GM21360 (cell line): Measurements from ENCODE around the gene C3orf38.
"Not testable (repeated sequence)": the region's sequence is repeated elsewhere in the genome, so short reads cannot be mapped to it uniquely, and the experiment has no call there.

Experiments
- ATAC-seq: cut with Tn5 transposase; IDR thresholded peaks from one replicate; pipeline ENCODE4 v1.9.1; 2021; ENCODE audit warnings: mild to moderate bottlenecking, moderate library complexity; ENCODE audit not compliant: unreplicated experiment

The C3orf38 gene

DNA sequence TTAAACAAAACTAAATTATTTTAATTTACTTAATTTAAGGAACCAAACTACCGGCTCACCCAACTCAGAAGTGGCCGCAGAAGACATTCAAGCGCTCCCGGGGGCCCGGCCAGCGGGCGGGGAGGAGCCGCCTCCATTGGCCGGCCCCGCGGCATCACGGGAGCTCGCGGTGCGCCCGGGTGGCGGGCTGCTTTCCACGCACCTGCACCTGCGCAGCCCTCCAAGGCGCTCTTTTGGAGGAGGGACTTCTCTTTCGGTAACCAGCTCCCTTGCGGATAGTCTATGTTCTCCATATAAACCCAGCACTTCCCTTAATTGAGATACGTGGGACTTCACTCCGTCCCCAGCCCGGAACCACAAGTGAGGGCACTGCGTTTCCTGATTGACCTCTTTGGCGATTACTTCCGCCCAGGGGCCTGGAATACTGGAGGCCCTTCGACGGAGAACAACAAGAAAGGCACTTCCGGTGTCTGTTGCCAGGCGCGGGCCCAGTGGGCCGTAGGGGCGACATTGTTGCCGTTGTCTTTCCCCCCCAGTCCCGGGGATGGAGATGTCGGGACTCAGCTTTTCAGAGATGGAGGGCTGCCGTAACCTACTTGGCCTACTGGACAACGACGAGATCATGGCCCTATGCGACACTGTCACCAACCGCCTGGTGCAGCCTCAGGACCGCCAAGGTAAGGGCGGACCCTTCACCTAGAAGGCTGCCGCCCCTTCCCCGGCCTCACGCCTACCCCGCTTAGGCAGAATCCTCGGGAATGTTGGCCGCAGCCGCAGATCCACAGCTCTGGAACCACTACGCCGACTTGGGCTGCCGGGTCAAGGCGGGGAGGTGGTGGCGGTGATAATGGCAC is at the start of gene C3orf38:
TSS of gene C3orf38 (plus strand) at position 451 of the 854 bp plus-strand sequence. CDS start at position 545, 94 bp downstream.
- ATAC-seq, result peak; percentile 69

DNA sequence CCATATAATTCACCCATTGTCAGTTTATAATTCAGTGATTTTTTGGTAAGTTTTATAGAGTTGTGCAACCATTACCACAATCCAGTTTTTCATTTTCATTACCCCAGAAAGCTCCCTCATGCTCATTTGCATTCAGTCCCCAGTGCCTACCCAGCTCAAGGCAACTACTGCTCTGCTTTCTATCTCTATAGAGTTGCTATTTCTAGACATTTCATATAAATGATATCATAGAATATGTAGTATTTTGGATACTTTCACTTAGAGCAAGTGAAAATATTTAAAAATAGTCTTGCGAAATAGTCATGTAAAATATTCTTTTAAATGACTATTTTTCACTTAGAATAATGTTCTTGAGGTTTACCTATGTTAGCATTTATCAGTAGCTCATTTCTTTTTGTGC is 48.6 kb upstream of the C3orf38 start:
- peak; percentile 80 for ATAC-seq

DNA sequence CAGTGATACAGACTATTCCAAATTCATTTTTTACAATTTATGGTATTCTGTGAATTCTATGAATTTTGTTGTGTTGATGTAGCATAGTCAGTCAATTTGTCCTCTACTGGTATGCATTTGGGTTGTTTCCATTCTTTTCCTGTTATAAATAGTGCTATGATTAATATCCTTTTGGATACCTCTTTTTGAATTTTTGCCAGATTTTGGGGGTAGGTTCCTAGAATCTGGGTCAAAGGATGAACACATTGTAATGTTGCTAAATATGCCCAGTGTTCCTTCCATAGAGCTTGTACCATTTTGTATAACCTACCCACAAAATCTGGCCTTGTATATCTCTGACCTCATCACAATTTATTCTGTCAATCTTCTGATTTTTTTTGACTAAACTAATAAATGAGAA is 44.4 kb upstream of the C3orf38 start:
- no peak for ATAC-seq

DNA sequence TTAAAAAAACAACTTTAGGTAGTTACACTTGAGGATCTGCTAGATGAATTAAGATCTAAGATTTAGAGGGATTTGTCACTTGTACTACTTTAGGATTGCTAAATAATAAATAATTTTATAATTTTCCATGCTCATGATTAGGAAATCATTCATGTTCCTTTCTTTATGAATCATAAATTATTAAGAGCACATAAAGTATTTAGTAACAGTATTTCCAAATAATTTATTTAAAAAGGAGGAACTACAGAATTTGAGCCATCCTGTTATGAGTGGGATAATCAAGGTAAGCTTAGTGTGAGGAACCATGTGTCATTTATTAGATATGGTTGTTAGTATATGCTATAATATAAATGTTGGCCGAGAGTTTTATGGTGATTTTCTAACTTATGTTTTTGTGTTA is 37.5 kb upstream of the C3orf38 start:
- ATAC-seq, result no peak

DNA sequence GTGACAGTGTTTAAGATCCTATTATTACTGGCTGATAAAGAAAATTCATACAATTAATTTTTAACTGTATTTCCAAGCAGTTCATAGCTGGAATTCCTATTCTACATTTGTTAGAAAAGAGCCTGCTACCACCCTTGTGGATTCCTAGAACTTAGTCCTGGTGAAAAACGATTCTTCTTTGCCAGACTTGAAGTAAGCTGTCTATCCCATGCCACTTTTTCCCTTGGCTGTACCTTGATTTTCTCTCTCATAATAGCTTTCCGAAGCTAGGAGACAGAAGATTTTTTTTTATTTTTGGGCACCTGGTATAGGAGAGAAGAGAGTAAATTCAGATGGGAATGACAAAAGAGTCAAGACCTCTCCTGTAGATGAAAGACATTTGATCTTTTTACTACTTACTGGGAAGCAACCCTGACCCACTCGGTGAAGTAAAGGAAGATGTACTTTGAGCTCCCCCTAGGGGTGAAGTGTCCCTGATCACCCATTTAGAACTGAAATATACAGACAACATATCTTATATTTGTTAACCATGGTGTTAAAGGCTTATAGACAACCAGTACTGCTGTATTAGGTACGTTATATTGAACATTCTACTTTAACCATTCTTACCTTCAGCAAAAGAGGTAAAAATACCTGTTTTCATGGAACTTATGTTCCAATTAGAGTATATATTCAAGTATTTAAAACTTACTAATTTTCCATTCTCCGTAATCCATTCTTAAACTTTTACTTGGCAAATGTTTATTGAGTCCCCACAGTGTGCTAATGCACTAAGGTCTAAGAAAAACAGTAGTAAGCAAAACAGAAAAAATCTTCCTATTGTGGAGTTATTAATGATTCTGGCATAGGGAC is 36.2 kb upstream of the C3orf38 start:
- peak; percentile 86 for ATAC-seq

DNA sequence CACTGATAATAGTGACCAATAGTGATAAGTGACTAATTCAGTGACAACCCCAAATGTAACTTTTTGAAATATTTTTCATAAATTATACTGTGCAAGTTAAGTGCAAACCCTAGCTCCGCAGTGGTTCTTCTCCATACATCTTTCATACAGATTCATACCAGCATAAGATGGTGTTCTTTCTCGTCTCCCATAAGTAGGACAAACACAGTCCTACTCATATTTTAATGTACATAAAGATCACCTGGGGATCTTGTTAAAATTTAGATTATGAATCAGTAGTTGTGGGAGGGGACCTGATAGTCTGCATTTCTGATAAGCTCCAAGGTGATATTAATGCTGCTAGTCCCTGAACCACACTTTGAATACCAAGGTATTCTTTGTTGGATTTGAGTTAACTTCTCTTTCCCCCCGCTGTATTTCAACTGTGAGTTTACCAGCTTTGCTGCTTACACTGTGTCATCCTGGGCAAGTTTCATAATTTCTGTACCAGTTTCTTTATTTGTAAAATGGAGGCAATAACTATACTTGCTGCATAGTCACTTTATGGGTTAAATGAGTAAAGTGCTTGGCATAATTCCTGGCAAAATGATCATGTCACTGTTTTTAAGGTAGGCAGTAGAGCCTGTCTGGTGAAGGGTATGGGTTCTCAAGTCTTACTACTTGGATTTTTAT is 34.7 kb upstream of the C3orf38 start:
- no peak for ATAC-seq

DNA sequence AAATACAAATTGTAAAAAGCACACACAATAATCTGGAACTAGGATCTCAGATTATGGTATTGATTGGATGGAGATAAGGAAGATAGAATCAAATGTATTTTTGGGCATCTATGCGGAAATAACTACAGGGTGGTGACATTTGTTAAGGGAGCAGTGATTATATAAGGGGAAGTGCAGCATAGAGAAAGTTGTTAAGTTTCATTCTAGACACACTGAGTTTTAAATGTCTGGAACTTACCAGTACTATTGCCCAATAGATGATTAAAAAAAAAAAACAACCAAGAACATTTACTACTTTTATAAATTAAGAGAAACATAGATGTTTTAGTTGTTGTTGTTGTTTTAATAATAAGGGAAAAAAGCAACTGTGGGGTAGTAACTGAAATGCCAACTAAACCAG is 32.1 kb upstream of the C3orf38 start:
- ATAC-seq, result no peak

DNA sequence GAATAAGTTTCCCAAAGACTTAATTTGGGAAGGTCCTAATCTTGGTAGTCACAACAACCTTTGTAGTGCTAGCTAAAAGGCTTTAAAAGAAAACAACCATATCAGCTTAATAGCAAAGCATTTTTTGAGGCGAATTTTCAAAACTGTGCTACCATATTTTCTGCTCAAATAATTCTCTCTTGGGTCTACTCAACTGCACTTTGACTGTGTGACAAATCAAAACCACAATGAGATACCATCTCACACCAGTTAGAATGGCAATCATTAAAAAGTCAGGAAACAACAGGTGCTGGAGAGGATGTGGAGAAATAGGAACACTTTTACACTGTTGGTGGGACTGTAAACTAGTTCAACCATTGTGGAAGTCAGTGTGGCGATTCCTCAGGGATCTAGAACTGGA is 31.2 kb upstream of the C3orf38 start:
- ATAC-seq, result not testable (repeated sequence)

DNA sequence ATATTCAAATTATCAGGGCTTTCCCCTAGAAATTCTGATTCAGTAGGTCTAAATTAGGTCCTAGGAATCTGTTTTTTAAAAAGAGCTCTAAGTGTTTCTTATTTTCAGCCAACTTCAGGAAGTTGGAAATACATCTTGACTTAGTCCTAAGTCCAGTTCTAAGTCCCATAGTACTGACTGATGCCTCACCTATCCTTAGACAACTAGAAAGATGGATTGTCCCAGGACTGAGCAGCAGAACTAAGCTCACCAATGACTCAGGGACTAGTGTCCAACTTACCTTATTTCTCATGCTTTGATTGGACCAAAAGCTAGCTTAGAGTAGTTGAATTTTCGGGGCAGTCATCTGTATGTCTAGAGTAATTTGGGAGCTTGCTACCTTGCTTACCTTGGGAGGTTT is 26.2 kb upstream of the C3orf38 start:
- ATAC-seq, result no peak

DNA sequence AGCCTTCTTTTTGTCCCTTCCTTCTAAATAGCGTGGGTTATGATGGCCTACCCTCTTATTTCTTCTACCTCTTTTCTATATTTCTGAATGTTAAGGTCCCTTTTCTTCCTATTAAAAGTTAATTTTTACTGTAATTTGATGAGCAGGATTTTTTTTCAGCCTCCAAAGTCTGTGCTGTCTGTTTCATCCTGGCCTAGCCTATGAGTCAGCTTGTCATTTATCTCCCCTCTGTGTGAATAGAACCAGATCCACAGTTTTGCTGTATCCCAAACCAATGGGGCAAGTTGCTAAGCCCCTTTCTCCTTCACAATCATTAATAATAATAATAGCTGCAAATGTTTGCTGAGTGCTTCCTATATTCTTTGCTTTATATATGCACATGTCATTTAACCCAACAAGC is 18.1 kb upstream of the C3orf38 start:
- no peak for ATAC-seq

DNA sequence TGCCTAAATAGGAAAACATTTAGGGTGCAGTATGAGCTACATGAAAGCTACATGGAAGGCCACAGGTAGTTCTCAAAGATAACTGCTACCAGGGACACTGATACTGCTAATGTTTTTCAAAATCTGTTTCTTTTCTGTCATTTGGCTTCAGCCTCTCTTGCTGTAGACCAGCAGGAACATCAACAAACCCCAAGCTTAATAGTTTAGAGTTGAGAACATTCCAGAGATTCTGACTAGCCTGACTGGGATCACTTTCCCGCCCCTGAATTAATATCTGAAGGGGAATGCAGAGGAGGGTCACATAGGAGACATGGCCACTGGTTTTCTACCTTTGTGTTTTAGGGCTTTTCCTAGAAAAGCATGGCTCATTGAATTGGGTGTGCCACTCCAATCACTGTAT is 16.9 kb upstream of the C3orf38 start:
- ATAC-seq, result no peak

DNA sequence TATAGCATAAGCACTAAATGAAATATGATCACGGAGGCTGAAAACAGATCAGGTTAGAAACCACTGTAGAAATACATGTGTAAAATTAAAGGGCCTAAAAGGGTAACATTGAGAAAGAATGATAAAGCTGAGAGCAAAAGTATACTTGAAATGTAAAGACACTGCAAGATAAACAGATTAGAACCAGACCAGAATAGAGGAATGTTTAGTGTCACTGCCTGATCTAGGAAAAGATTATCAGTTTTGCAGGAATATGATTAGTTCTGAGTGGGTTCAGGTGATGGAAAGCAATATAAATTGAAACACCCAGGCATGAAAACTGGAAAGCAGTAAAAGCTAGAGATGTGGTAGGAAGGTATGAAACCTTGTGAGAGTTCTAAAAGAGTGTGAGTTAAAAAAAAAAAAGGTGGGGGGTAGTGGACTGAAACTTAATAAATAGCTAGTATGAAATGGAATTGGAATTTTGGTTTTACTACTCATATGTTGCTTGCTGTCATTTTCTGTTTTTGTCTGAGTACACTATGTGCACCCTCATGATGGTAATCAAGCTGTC is 16.0 kb upstream of the C3orf38 start:
- peak; percentile 53 for ATAC-seq

DNA sequence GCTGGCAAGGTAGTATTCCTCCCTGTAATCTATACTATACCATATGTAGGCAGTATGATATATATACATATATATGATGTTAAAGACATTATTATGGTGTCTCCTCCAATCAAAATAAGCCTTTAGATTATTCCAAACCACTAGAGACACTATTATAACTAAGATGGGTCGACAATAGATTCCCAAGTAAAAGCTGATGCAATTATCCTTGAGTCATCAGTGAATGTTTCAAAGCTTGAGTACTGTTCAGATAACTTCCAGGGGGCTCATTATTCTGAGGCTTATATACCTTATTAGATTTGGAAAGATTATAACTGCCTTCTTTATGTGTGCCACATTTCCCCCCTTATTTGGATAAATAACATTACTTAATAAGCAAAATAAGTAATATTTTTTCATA is 11.9 kb upstream of the C3orf38 start:
- ATAC-seq, result no peak

DNA sequence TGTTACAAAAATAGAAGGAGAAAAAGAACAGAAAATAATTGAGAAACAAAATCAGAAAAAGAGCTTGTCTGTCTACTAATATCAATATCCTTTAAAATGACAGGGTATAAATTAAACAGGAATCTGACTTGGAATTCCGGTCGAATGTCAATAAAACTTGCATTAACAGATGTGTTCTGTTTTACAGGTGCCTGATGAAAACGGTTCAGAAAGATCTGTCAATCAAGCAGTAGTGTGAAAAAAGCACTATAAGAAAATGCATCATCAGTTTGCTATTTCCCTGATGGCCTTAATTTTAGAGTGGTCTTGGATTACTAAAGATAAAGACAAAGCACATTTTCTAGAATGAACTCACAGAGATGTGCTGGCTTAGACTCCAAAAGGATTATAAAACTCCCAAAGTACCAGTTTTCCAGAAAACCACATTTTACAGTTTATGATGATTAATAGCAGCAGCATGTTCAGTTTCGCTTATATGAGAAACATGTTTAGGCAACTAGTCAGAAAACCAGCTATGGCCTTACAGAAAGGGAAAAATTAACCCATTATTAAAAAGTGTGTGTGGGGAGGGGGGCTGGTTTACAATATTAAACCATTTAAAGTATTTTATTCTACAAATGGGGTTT is 8.2 kb upstream of the C3orf38 start:
- ATAC-seq, result no peak

DNA sequence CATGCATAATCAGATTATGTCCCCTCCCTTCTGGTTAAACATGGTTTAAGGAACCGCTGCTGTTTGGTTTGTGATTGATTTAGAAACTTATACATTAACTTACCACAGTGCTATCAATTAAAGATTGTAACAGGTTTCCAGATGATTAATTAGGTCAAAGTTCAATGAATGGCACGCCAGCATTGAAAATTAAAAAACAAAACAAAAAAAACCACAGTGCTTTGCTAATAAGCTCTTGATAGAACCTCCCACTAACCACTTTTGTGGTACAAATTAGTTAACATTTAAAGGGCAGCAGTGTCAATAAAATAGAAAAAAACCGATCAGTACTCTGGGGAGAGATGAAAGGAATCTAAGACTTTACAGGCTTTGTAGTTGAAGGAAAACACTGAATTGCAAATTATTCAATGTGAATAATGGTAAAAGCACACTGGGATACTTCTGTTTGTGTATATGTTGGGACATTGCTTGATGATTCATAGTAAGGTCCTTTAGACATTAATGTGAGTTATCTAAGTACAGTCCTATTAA is 7.6 kb upstream of the C3orf38 start:
- ATAC-seq, result no peak

DNA sequence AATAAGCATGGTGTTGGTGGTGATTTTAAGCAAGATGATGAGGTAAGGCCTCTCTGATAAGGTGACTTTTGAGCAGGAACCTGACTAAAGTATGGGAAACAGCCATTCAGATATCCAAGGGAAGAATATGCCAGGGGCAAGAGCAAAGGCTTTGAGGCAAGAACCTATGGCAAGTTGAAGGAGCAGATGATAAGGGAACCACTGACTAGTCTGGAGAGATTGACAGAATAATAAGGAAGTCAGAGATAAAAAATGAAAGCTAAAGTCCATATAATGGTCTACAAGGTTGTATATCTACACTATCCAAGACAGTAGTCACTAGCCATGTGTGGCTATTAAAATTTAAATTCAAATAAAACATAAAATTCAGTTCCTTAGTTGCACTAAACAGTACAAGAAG is 2.5 kb upstream of the C3orf38 start:
- ATAC-seq, result no peak

DNA sequence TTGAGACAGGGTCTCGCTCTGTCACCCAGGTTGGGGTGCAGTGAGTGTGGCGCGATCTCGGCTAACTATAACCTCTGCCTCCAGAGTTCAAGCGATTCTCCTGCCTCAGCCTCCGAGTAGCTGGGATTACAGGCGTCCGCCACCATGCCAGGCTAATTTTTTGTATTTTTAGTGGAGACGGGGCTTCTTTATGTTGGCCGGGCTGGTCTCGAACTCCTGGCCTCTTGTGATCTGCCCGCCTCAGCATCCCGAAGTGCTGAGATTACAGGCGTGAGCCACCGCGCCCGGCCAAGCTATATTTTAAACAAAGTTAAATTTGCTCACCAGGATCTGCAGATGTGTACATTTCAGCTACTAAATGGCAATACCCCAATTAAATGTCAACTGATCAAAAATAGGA is 1.1 kb upstream of the C3orf38 start:
- no peak for ATAC-seq

DNA sequence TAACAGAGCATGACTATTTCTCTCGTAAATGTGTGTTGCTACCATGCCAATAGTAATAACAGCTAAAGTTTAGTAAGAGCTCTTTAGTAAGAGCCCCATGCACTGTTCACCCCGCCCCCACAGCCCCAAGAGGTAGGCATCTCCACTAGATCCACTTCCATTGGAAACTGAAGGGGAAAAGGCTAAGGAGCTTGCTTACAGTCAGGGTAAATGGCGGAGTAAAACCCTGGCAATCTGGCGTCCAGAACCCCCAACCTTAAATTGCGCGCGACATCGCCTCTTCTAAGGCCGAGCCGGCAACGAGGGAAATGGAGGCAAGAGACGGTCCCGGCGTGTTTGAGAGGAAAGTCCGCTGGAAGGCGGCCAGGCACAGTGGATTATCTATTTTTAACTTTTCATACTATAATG is 654 bp upstream of the C3orf38 start:
- peak; percentile 14 for ATAC-seq

DNA sequence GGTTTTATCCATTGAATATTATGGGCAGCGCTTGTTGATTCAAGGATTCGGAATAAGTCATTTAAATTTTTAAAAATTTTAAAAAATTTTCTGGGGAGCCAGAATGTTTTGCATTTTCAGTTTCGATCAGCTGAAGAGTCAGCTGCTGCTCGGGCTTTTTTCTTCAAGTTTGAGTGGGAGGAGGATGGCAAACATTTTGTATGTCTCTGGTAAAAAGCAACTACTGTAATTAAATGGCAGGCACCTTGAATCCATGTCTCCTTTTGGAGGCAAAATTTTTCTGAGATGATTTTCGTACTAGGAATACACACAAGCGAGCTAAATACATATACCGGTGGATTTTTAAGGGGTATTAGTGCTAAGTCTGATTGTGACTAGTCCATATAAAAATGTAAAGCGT is 612 bp downstream of the C3orf38 start:
- ATAC-seq, result peak; percentile 25

DNA sequence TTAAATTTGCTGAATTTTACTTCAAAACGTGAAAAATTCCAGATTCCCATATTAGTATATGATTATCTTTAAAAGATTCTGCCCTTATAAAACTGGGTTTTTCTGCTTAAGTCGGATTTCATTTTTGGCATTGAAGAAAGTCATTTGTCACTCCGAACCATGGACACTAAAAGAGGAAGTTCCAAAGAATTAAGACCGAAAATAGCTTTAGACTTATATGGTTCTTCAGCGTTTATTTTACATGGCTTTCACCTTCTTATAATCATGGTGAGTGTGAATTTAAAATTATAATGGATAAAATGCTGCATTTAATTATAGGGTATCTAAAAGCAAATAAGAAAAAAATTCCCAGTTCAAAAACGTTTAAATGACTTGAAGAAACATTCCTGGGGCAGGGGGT is 1.0 kb downstream of the C3orf38 start:
- no peak for ATAC-seq
